Measurements from ENCODE around the gene TMTC1. TPM values are rescaled to one million over a fixed set of nuclear protein-coding genes. Genes with fewer than 3 reads are reported as not detected.

Gene TMTC1
- total RNA-seq, 4 donors from 2014 or later: 20.5 to 80.6 (median 67.1) TPM

DNA sequence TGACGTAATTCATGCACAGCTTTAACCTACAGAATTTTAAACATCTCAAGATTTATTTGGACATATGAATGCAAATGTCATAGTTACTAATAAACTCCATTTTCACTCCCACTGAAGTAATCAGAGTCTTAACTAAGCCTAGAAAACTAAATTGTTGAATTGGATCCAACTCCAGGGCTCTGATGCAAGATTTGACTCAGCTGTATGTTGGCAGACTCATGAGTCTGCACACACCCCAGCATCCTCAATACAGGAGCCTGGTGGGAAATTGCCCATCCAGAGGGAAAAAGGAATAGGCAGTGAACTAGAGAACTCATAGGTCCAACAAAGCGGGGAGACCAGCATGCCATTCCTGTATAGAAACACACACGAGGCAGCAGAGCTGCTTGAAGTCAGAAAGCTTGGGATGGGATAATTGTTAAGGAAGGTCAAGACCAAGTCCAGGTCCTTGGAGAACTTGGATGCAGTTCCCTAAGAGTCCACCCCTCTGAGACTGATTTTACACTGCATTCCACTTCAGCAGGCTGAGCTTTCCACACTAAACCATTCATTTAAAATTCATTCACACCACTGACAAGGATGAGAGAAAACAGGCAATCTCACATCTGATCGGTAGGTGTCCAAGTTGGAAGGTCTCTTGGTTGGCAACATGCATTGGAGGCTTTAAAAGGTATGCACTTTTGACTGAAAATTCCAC is 14.4 kb downstream of the TMTC1 start:
- TF ChIP-seq, protein P1, sequence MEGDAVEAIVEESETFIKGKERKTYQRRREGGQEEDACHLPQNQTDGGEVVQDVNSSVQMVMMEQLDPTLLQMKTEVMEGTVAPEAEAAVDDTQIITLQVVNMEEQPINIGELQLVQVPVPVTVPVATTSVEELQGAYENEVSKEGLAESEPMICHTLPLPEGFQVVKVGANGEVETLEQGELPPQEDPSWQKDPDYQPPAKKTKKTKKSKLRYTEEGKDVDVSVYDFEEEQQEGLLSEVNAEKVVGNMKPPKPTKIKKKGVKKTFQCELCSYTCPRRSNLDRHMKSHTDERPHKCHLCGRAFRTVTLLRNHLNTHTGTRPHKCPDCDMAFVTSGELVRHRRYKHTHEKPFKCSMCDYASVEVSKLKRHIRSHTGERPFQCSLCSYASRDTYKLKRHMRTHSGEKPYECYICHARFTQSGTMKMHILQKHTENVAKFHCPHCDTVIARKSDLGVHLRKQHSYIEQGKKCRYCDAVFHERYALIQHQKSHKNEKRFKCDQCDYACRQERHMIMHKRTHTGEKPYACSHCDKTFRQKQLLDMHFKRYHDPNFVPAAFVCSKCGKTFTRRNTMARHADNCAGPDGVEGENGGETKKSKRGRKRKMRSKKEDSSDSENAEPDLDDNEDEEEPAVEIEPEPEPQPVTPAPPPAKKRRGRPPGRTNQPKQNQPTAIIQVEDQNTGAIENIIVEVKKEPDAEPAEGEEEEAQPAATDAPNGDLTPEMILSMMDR (IDR thresholded peaks at IDR 0.05): no peak
- no peak for TF ChIP-seq POLR2A (IDR thresholded peaks at IDR 0.05)
- peak in 1 of 2 donors; percentile 23 for DNase-seq
- Histone ChIP-seq H3K4me3 (no peak overlapping the region), H3K36me3 (no peaks in the 10 kb centered on the region), H3K9me3 (no peaks in the 10 kb centered on the region), H3K27ac (no peak overlapping the region), H3K4me1 (no peaks in the 10 kb centered on the region), H3K27me3 (no peaks in the 10 kb centered on the region)
- intact Hi-C loops (cut with DNase I; ENCODE audit: low total_unique reads): no loop called here

DNA sequence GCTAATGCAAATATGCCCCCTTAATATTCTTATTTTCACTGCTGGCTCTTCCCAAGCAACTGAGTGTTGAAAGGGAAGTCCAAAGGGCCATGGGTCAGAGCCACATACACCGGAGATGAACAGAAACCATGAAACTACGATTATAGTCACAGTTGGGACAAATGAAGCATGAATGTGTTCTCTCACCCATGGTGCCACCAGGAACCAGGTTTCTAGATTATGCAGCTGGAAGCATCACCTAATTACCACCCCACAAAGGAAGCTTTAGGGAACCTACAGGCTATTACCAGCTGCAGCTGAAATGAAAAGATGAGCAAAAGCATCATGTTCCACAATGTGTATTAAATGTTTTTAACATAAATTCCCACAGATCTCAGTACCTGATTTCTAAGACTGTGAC is 15.4 kb downstream of the TMTC1 start:
- Histone ChIP-seq H3K9me3 (no peaks in the 10 kb centered on the region), H3K27me3 (no peaks in the 10 kb centered on the region), H3K4me3 (no peak overlapping the region), H3K4me1 (no peaks in the 10 kb centered on the region), H3K27ac (no peak overlapping the region), H3K36me3 (no peaks in the 10 kb centered on the region)
- no peak for TF ChIP-seq POLR2A (IDR thresholded peaks at IDR 0.05)
- TF ChIP-seq, protein P1 (IDR thresholded peaks at IDR 0.05): no peak
- intact Hi-C loops (cut with DNase I; ENCODE audit: low total_unique reads): no loop called here
- DNase-seq: no peak

DNA sequence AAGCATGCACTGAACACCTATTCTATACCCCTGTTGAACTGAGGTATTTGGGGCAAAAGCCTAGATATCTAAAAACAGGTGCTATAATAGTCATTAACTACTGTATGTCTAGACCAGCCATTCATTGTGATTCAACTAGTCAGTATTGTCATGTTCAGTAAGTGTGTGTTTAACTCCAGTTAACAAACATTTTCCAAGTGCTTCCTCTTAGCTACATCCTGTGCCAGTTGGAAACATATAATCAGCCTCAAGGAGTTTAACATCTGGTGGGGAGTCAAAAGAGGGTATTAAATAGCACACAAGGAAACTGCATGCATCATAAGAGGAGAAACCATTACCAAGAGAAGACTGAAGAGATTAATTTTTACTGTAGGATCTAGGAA is 20.4 kb downstream of the TMTC1 start:
- Histone ChIP-seq H3K27ac (no peak overlapping the region), H3K27me3 (no peaks in the 10 kb centered on the region), H3K9me3 (no peaks in the 10 kb centered on the region), H3K4me3 (no peak overlapping the region), H3K4me1 (no peaks in the 10 kb centered on the region), H3K36me3 (no peaks in the 10 kb centered on the region)
- DNase-seq: no peak
- intact Hi-C loops (cut with DNase I; ENCODE audit: low total_unique reads): no loop called here
- TF ChIP-seq, protein P1 (IDR thresholded peaks at IDR 0.05): no peak
- TF ChIP-seq POLR2A (IDR thresholded peaks at IDR 0.05): no peak

DNA sequence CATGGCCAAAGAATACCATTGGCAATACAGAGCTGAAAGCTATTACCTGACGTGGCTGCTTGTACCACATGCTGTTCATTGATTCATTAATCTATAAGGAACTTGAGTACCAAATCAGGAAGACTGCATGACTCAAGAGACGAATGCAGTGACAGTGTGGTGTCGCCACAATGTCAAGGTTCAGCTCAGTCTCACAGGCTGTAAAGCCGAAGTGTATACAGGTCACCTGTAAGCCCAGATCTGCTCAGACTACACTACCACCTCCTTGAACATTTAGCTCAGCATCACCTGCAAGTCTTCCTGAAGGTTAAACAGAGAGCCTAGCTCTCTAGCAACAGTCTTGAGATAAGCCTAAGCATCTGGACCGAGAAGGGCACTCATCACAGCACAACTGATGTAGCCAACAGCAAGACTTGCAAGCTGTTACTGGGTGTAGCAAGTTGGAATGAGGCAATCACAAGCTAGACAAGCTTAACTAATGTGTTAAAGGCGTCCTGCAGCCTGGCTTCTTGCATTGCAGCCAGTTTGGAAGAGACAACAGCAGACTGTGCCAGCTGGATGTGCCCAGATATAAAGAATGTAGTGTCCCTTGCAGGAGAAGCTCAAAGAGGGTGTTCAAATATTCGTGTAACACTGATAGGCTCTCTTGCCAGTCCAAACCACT is 21.0 kb downstream of the TMTC1 start:
- no peaks in the 10 kb centered on the region for H3K4me1 ChIP-seq
- H3K27ac ChIP-seq: no peak overlapping the region
- H3K36me3 ChIP-seq: no peaks in the 10 kb centered on the region
- intact Hi-C loops (cut with DNase I; ENCODE audit: low total_unique reads): no loop called here
- H3K4me3 ChIP-seq: no peak overlapping the region
- no peaks in the 10 kb centered on the region for H3K27me3 ChIP-seq
- TF ChIP-seq, protein P1 (IDR thresholded peaks at IDR 0.05): no peak
- DNase-seq: no peak
- H3K9me3 ChIP-seq: no peaks in the 10 kb centered on the region

DNA sequence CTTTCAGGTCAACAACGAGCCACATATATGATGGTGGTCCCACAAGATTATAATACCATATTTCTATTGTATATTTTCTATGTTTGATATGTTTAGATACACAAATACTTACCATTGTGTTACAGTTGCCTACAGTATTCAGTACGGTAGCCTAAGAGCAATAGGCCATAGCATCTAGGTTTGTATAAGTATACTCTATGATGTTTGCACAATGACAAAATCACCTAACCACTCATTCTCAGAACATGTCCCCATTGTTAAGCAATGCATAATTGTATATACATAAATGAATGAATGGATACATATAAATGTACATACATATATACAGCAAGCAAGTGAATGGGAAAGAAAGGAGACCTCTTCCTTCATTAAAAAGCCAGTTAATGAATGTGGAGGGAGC is 23.8 kb downstream of the TMTC1 start:
- Histone ChIP-seq H3K4me1 (no peaks in the 10 kb centered on the region), H3K36me3 (no peaks in the 10 kb centered on the region), H3K27ac (no peak overlapping the region), H3K27me3 (no peaks in the 10 kb centered on the region), H3K9me3 (no peaks in the 10 kb centered on the region), H3K4me3 (no peak overlapping the region)
- intact Hi-C loops (cut with DNase I; ENCODE audit: low total_unique reads): no loop called here
- TF ChIP-seq, protein P1 (IDR thresholded peaks at IDR 0.05): no peak
- no peak for TF ChIP-seq POLR2A (IDR thresholded peaks at IDR 0.05)
- no peak for DNase-seq

Data from uterus (tissue), 4 donors.